NCI-H2107 (cell line): ENCODE results near the gene TP63.
"Not testable (repeated sequence)": the region's sequence is repeated elsewhere in the genome, so short reads cannot be mapped to it uniquely, and the experiment has no call there.

ENCODE experiments used
- DNase-seq: peaks from one replicate; lab custom pipeline; 2025; lab: John Stamatoyannopoulos, UW

The TP63 gene

DNA sequence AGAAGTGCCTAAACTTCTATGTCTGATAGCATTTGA, at the start of gene TP63:
Gene TP63, plus strand, starts transcription at position 17 of the 36 bp plus-strand sequence. CDS start 127 bp downstream, outside the sequence.
- DNase-seq, result no peak

- DNase-seq, result no peak
Observed at GRCh38 chr3:189582179-189582578, 49.0 kb upstream of the TP63 start.

DNA sequence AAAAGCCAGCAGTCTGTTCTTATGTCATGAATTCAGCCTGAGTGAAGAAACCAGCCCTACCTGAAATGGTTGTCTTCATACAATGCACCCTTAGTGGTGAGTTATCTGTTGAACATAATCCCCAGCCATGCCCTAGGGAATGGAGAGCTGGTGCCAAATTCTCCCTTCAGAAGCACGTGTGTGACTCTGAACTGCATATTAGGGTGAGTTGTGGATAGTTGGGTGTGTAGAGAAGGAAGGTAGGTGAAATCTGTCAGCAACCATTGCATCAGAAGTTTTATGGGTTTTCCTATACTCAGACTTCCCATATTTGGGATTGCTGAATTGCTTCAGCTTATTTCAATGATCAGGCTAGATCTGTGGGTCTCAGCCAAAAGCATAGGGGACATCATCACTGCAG, 46.5 kb upstream of the TP63 start:
- DNase-seq, result no peak

- DNase-seq, result no peak
Observed at GRCh38 chr3:189586941-189587663, 44.1 kb upstream of the TP63 start.

GRCh38 chr3:189587664-189588040, 43.5 kb upstream of the TP63 start:
- no peak for DNase-seq

- no peak for DNase-seq
Observed at GRCh38 chr3:189588070-189588469, 43.1 kb upstream of the TP63 start.

GRCh38 chr3:189588475-189589178, 42.6 kb upstream of the TP63 start:
- no peak for DNase-seq

- no peak for DNase-seq
Observed at GRCh38 chr3:189589179-189589569, 42.0 kb upstream of the TP63 start.

GRCh38 chr3:189590223-189590622, 41.0 kb upstream of the TP63 start:
- DNase-seq, result no peak

GRCh38 chr3:189593581-189593980, 37.6 kb upstream of the TP63 start:
- no peak for DNase-seq

DNA sequence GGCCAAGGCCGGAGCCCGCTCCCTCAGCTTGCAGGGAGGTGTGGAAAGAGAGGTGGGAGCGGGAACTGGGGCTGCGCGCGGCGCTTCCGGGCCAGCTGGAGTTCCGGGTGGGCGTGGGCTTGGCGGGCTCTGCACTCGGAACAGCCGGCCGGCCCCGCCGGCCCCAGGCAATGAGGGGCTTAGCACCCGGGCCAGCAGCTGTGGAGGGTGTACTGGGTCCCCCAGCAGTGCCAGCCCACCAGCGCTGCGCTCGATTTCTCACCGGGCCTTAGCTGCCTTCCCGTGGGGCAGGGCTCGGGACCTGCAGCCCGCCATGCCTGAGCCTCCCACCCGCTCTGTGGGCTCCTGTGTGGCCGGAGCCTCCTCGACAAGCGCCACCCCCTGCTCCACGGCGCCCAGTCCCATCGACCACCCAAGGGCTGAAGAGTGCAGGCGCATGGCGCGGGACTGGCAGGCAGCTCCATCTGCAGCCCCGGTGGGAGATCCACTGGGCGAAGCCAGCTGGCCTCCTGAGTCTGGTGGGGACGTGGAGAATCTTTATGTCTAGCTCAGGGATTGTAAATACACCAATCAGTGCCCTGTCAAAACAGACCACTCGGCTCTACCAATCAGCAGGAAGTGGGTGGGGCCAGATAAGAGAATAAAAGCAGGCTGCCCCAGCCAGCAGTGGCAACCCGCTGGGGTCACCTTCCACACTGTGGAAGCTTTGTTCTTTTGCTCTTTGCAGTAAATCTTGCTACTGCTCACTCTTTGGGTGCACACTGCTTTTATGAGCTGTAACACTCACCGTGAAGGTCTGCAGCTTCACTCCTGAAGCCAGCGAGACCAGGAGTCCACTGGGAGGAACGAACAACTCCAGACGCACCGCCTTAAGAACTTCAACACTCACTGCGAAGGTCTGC, 34.9 kb upstream of the TP63 start:
- not testable (repeated sequence) for DNase-seq

GRCh38 chr3:189597918-189598317, 33.3 kb upstream of the TP63 start:
- no peak for DNase-seq

DNA sequence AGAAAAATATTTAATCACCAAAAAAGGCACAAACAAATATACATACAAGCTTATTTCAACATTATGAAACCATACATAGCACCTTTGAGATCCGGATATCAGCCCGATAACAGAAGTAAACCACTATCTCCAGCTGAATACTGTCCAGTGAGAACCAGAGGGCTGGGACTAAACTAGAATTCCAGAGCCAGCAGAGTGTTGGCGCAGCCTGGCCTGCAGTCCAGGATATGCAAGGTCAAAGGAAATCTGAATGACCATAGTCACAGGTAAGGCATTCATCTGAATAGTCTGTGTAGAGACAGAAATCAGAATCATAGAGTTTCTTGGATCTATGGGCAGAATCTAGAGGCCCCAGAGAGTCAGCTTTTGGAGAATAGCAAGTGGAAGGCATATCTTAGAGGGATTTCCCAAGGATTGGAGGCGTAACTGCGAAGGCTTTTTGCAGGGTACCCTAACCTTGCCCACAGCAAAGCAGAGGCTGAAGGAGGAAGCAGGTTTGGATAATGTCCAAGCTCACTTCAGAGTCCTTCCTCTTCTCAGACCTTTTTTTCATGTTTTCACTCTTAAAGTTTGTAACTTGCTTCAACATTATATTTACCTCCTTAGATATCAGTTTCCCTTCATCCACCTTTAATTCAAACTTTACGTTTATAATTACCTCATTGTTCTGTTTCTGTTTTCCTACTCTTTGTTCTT, 32.5 kb upstream of the TP63 start:
- no peak for DNase-seq

GRCh38 chr3:189602471-189602870, 28.7 kb upstream of the TP63 start:
- no peak for DNase-seq

DNA sequence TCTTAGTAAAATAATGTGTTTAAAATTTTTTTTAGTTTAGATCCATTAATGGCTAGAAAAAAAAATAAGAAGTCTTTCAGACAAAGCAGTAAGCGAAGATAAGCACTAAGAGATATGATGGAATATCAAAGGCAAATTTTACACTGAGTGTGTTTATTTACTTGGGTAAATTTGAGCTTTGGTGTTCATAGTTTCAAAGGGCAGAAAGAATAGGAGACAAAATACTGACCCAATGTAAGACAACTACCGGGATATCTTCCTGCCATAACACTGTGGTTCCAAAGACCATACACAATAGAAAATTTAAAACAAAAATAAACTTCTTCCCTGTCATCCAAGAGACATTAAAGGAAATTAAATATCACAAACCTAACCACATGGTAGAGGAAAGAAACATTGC, 25.5 kb upstream of the TP63 start:
- DNase-seq, result no peak

- DNase-seq, result no peak
Observed at GRCh38 chr3:189606774-189607173, 24.4 kb upstream of the TP63 start.

DNA sequence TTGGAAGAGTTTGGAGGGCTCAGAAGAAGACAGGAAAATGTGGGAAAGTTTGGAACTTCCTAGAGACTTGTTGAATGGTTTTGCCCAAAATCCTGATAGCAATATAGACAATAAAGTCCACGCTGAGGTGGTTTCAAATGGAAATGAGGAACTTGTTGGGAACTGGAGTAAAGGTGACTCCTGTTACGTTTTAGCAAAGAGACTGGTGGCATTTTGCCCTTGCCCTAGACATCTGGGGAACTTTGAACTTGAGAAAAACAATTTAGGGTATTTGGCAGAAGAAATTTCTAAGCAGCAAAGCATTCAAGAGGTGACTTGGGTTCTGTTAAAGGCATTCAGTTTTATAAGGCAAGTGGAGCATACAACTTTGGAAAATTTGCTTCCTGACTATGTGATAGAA, 18.5 kb upstream of the TP63 start:
- DNase-seq, result not testable (repeated sequence)

DNA sequence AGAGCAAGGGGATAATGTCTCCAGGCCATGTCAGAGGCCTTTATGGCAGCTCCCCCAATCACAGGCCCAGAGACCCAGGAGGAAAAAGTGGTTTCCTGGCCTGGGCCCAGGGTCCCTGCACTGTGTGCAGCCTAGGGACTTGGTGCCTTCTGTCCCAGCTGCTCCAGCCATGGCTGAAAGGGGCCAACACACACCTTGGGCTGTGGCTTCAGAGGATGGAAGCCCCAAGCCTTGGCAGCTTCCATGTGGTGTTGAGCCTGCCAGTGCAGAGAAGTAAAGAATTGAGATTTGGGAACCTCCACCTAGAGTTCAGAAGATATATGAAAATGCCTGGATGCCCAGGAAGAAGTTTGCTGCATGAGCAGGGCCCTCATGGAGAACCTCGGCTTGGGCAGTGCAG, 18.1 kb upstream of the TP63 start:
- no peak for DNase-seq

DNA sequence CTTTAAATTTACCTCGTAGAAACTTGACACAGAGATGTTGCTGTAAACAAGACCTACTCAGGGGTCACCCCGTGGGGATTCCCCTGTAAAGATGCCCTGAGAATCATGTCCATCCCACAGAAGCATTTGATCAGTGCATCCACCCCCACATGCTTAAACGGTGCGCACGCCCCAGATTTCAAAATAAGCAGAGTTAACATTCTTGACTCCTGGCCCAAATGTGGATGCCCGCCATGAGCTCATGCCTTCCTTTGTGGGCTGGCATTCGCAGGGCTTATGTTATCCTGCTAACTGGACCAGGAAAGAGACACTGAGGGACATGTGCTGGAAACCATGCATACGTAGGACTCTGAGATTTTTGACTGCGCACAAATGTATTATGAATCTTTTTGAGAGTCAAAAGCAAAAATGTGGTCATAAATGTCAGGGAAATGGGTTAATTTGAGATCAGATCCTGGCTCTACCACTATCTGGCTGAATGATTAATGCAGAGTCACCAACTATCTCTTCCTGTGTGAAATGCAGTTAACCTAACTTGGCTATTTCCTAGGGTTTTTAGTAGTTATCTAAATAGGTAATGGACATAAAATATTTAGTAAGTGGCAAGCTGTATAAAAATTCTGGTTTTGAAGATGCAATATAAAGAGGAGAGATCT, 9.1 kb upstream of the TP63 start:
- no peak for DNase-seq

GRCh38 chr3:189622629-189623028, 8.6 kb upstream of the TP63 start:
- no peak for DNase-seq

- DNase-seq, result no peak
Observed at GRCh38 chr3:189624130-189624529, 7.1 kb upstream of the TP63 start.

- no peak for DNase-seq
Observed at GRCh38 chr3:189625071-189625470, 6.1 kb upstream of the TP63 start.
